DOHH2 (cell line): ENCODE results near the gene ZFAND3.

ENCODE experiments used
- EZH2phosphoT487 ChIP-seq: fragments of 200-600 bp; sonication (generic); IDR thresholded peaks from 2 replicates; pipeline ENCODE4 v1.6.1; 2017; ENCODE audit warnings: borderline replicate concordance, mild to moderate bottlenecking, antibody characterized with exemption, low read length, moderate library complexity, mixed read lengths
- TF ChIP-seq, protein P1 (sequence below): fragments of 200-600 bp; sonication (generic); IDR thresholded peaks from one replicate; pipeline ENCODE4 v1.5.1; 2014; ENCODE audit warnings: antibody characterized with exemption, mild to moderate bottlenecking, low read depth, low read length; ENCODE audit not compliant: poor library complexity, severe bottlenecking

DNA sequence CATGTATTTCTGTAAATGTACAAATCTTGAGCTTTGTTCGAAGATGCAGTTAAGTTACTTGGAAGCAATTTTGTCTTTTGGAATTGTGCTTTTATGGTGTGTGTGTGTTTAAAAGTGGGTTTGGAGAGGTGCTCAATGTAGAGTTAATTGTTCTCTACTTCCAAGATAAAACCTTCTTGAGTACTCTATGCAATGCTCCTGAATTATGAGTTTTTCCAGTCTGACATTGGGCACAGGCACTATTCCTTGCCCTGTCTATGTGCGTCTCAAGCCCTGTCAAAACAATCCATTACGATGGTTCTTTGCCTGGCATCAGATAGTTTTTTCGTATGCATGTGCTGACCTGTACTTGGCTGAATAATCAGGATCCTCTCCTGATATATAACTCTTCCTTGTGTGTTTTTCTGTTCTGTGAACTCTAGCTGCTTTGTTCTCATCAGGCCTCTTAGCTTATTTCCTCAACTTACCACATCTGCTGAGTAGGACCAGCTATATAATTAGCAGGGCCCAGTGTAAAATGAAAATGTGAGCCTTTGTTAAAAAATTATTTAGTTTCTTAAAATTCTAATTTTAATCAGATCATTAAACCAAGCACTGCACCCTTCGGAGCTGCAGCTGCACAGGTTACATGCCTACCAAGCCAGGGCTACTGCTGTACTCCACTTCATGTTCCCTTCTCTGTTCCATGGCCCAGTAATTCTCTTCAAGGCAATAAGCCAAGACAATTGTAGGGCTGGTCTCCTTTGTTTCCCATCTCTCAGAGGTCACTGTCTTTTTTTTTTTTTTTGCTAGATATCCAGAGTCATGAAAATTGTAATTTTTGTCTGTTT, 160.1 kb downstream of the ZFAND3 start:
- TF ChIP-seq, protein P1, sequence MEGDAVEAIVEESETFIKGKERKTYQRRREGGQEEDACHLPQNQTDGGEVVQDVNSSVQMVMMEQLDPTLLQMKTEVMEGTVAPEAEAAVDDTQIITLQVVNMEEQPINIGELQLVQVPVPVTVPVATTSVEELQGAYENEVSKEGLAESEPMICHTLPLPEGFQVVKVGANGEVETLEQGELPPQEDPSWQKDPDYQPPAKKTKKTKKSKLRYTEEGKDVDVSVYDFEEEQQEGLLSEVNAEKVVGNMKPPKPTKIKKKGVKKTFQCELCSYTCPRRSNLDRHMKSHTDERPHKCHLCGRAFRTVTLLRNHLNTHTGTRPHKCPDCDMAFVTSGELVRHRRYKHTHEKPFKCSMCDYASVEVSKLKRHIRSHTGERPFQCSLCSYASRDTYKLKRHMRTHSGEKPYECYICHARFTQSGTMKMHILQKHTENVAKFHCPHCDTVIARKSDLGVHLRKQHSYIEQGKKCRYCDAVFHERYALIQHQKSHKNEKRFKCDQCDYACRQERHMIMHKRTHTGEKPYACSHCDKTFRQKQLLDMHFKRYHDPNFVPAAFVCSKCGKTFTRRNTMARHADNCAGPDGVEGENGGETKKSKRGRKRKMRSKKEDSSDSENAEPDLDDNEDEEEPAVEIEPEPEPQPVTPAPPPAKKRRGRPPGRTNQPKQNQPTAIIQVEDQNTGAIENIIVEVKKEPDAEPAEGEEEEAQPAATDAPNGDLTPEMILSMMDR, result no peak
- no peak for TF ChIP-seq EZH2phosphoT487
